Measurements from ENCODE around the gene GSS. TPM values are rescaled to one million over a fixed set of nuclear protein-coding genes. Genes with fewer than 3 reads are reported as not detected.

GSS gene
- total RNA-seq, 1 donor from 2014 or later, result 48.3 TPM

GRCh38 chr20:34948030-34948429, 7.6 kb downstream of the GSS start:
- Mint-ChIP-seq H3K4me1 (ENCODE audit: unreplicated experiment) (peaks cover 6% of the 10 kb centered on the region), H3K4me3 (ENCODE audit: unreplicated experiment) (no peak overlapping the region), H3K27me3 (ENCODE audit: unreplicated experiment) (peaks cover 4% of the 10 kb centered on the region), H3K27ac (ENCODE audit: unreplicated experiment) (no peak overlapping the region), H3K36me3 (ENCODE audit: low read depth, unreplicated experiment) (peaks cover 11% of the 10 kb centered on the region), H3K9me3 (ENCODE audit: unreplicated experiment) (no peaks in the 10 kb centered on the region)
- no peak for DNase-seq (ENCODE audit: low spot score)
- no peak for TF ChIP-seq CTCF (IDR thresholded peaks at IDR 0.05; ENCODE audit: unreplicated experiment)

- H3K36me3 Mint-ChIP-seq (ENCODE audit: low read depth, unreplicated experiment), result peaks cover 11% of the 10 kb centered on the region
- H3K4me3 Mint-ChIP-seq (ENCODE audit: unreplicated experiment), result no peak overlapping the region
- TF ChIP-seq CTCF (IDR thresholded peaks at IDR 0.05; ENCODE audit: unreplicated experiment), result no peak
- no peaks in the 10 kb centered on the region for H3K9me3 Mint-ChIP-seq (ENCODE audit: unreplicated experiment)
- H3K27me3 Mint-ChIP-seq (ENCODE audit: unreplicated experiment), result peaks cover 4% of the 10 kb centered on the region
- no peak overlapping the region for H3K27ac Mint-ChIP-seq (ENCODE audit: unreplicated experiment)
- no peak for DNase-seq (ENCODE audit: low spot score)
- no peaks in the 10 kb centered on the region for H3K4me1 Mint-ChIP-seq (ENCODE audit: unreplicated experiment)
These were observed 8.3 kb downstream of the GSS start for GRCh38 chr20:34947336-34947735.

- Mint-ChIP-seq H3K27me3 (ENCODE audit: unreplicated experiment) (peaks cover 4% of the 10 kb centered on the region), H3K4me3 (ENCODE audit: unreplicated experiment) (no peak overlapping the region), H3K27ac (ENCODE audit: unreplicated experiment) (no peak overlapping the region), H3K9me3 (ENCODE audit: unreplicated experiment) (no peaks in the 10 kb centered on the region), H3K36me3 (ENCODE audit: low read depth, unreplicated experiment) (peaks cover 11% of the 10 kb centered on the region), H3K4me1 (ENCODE audit: unreplicated experiment) (no peaks in the 10 kb centered on the region)
- no peak for TF ChIP-seq CTCF (IDR thresholded peaks at IDR 0.05; ENCODE audit: unreplicated experiment)
- no peak for DNase-seq (ENCODE audit: low spot score)
These were observed 8.9 kb downstream of the GSS start for GRCh38 chr20:34946661-34947060.

- no peaks in the 10 kb centered on the region for H3K4me1 Mint-ChIP-seq (ENCODE audit: unreplicated experiment)
- peaks cover 4% of the 10 kb centered on the region for H3K27me3 Mint-ChIP-seq (ENCODE audit: unreplicated experiment)
- no peak overlapping the region for H3K27ac Mint-ChIP-seq (ENCODE audit: unreplicated experiment)
- H3K9me3 Mint-ChIP-seq (ENCODE audit: unreplicated experiment), result no peaks in the 10 kb centered on the region
- no peak overlapping the region for H3K4me3 Mint-ChIP-seq (ENCODE audit: unreplicated experiment)
- no peak for TF ChIP-seq CTCF (IDR thresholded peaks at IDR 0.05; ENCODE audit: unreplicated experiment)
- no peak for DNase-seq (ENCODE audit: low spot score)
- H3K36me3 Mint-ChIP-seq (ENCODE audit: low read depth, unreplicated experiment), result peaks cover 14% of the 10 kb centered on the region
These were observed 10.1 kb downstream of the GSS start for GRCh38 chr20:34945315-34946077.

- Mint-ChIP-seq H3K4me1 (ENCODE audit: unreplicated experiment) (no peaks in the 10 kb centered on the region), H3K4me3 (ENCODE audit: unreplicated experiment) (no peak overlapping the region), H3K9me3 (ENCODE audit: unreplicated experiment) (no peaks in the 10 kb centered on the region), H3K27me3 (ENCODE audit: unreplicated experiment) (peaks cover 4% of the 10 kb centered on the region), H3K27ac (ENCODE audit: unreplicated experiment) (no peak overlapping the region), H3K36me3 (ENCODE audit: low read depth, unreplicated experiment) (peaks cover 10% of the 10 kb centered on the region)
- no peak for DNase-seq (ENCODE audit: low spot score)
- TF ChIP-seq CTCF (IDR thresholded peaks at IDR 0.05; ENCODE audit: unreplicated experiment), result no peak
These were observed 11.6 kb downstream of the GSS start for GRCh38 chr20:34943808-34944567.
